GM12878 (cell line): Measurements from ENCODE around the gene CINP. TPM values are rescaled to one million over a fixed set of nuclear protein-coding genes. Genes with fewer than 3 reads are reported as not detected.

Experiments
- ATAC-seq: fragments of 200-7000 bp; cut with Tn5 transposase; 3 replicates; pipeline ENCODE4 v1.9.1; 2020; ENCODE audit warnings: mild to moderate bottlenecking, moderate library complexity
- BruUV-seq: library from RNA; stranded (reverse); fragments of 400-500 nt; replicated peaks from 2 replicates; lab custom pipeline; 2021; lab: Mats Ljungman, UMichigan
- CTCF ChIA-PET: fragments of 300-600 bp; sonication (Branson Sonifier 250); formaldehyde crosslinking; extraction: SDS; loops from one replicate; lab custom pipeline; 2021; ENCODE audit warnings: inconsistent platforms; lab: Yijun Ruan, JAX
- POLR2A ChIA-PET: fragments of 350-600 bp; formaldehyde crosslinking; extraction: SDS; loops from one replicate; lab custom pipeline; 2021; ENCODE audit warnings: inconsistent platforms; lab: Charles Lee
- RAD21 ChIA-PET: fragments of 300-600 bp; sonication (Branson Sonifier 250); formaldehyde crosslinking; loops from one replicate; lab custom pipeline; 2023; ENCODE audit warnings: antibody characterized with exemption; ENCODE audit not compliant: unreplicated experiment; lab: Charles Lee
- SMC1A ChIA-PET: fragments of 300-600 bp; sonication (Branson Sonifier 250); formaldehyde crosslinking; loops from one replicate; lab custom pipeline; 2023; ENCODE audit not compliant: unreplicated experiment, uncharacterized antibody; lab: Charles Lee
- DNase-seq: peaks from one replicate; pipeline ENCODE4 v3.0.0-alpha.2; 2011; ENCODE audit warnings: low read depth, low spot score
- FAIRE-seq: peaks from 3 replicates; lab custom pipeline; 2011; peaks lifted over from hg19 to GRCh38; lab: Jason Lieb, UNC
- H2AFZ ChIP-seq: 2 replicates; pipeline ENCODE4 v1.6.0; 2011; ENCODE audit warnings: low read depth, low read length, control low read depth; ENCODE audit not compliant: control insufficient read depth
- H3K27ac ChIP-seq: 2 replicates; pipeline ENCODE4 v1.5.1; 2011; ENCODE audit warnings: control low read depth; ENCODE audit not compliant: control insufficient read depth, insufficient read depth
- H3K27me3 ChIP-seq, 2 experiments: replicated peaks in 1 of 2; 2 replicates each; pipeline versions ENCODE4 v1.6.0 to v1.6.1; 2011; ENCODE audit warnings: low read length in 1 of 2; ENCODE audit not compliant: control insufficient read depth in 2 of 2, insufficient read depth in 2 of 2
- H3K36me3 ChIP-seq, 2 experiments: 2 replicates each; pipeline ENCODE4 v1.5.1; 2011; ENCODE audit warnings: low read length in 1 of 2; ENCODE audit not compliant: control insufficient read depth in 2 of 2, insufficient read depth in 2 of 2
- H3K4me1 ChIP-seq: 2 replicates; pipeline ENCODE4 v1.6.1; 2011; ENCODE audit warnings: mild to moderate bottlenecking, low read length, moderate library complexity, mixed read lengths; ENCODE audit not compliant: control insufficient read depth, insufficient read depth
- H3K4me2 ChIP-seq: 2 replicates; pipeline ENCODE4 v1.6.0; 2011; ENCODE audit warnings: control low read depth; ENCODE audit not compliant: control insufficient read depth, insufficient read depth
- H3K4me3 ChIP-seq: fragments of 200-600 bp; sonication (generic); 2 replicates; pipeline ENCODE4 v1.5.1; 2016
- H3K79me2 ChIP-seq: 2 replicates; pipeline ENCODE4 v1.6.0; 2011; ENCODE audit warnings: low read length; ENCODE audit not compliant: control insufficient read depth, insufficient read depth
- H3K9ac ChIP-seq: 2 replicates; pipeline ENCODE4 v1.8.0; 2011; ENCODE audit warnings: low read length, control low read depth, mixed read lengths; ENCODE audit not compliant: control insufficient read depth, insufficient read depth
- H3K9me3 ChIP-seq: replicated peaks from 3 replicates; pipeline ENCODE4 v1.5.1; 2011; ENCODE audit warnings: mild to moderate bottlenecking, low read length; ENCODE audit not compliant: control insufficient read depth, insufficient read depth
- H4K20me1 ChIP-seq: 2 replicates; pipeline ENCODE4 v1.6.0; 2011; ENCODE audit not compliant: control insufficient read depth, insufficient read depth
- CHD2 ChIP-seq: IDR thresholded peaks from 2 replicates; pipeline ENCODE4 v1.6.1; 2011; ENCODE audit warnings: low read depth, low read length, improper control_type of control experiment, borderline replicate concordance
- MYC ChIP-seq: IDR thresholded peaks from 2 replicates; pipeline ENCODE4 v1.6.1; 2011; ENCODE audit warnings: mild to moderate bottlenecking, low read length, moderate library complexity, inconsistent platforms; ENCODE audit not compliant: insufficient read depth, insufficient replicate concordance, insufficient read length, severe bottlenecking
- NR2F1 ChIP-seq: fragments of 450-650 bp; conservative IDR thresholded peaks from 2 replicates; pipeline ENCODE4 v1.6.1; 2017; ENCODE audit warnings: mild to moderate bottlenecking
- POU2F2 ChIP-seq: IDR thresholded peaks from 3 replicates; pipeline ENCODE4 v1.6.1; 2011; ENCODE audit warnings: low read depth, mild to moderate bottlenecking, low read length, borderline replicate concordance
- RCOR1 ChIP-seq: conservative IDR thresholded peaks from 2 replicates; pipeline ENCODE4 v1.6.1; 2012; ENCODE audit warnings: low read depth, low read length, improper control_type of control experiment
- RFX5 ChIP-seq: IDR thresholded peaks from 2 replicates; pipeline ENCODE4 v1.6.1; 2011; ENCODE audit warnings: low read depth, low read length, improper control_type of control experiment
- TAF1 ChIP-seq: IDR thresholded peaks from 2 replicates; pipeline ENCODE4 v1.6.1; 2011; ENCODE audit warnings: mild to moderate bottlenecking, low read depth, low read length, borderline replicate concordance
- YBX1 ChIP-seq: fragments of 450-650 bp; IDR thresholded peaks from 2 replicates; pipeline ENCODE4 v1.6.1; 2016; ENCODE audit warnings: antibody characterized with exemption
- WGBS: methylation state at CpG from one replicate; pipeline ENCODE4 v1.1.6; 2016; ENCODE audit warnings: low lambda C conversion rate; ENCODE audit not compliant: insufficient replicate concordance, insufficient coverage; ENCODE audit errors: missing lambda C conversion rate; 5-methylcytosine and 5-hydroxymethylcytosine counted together
- in situ Hi-C: fragments of 300-500 bp; cut with MboI; formaldehyde crosslinking; loops from 9 replicates; pipeline ENCODE4 v1.14.3; 2018; ENCODE audit warnings: mixed read lengths
- intact Hi-C: fragments of 100-400 bp; cut with micrococcal nuclease; formaldehyde crosslinking; loops from one replicate; pipeline ENCODE4 v1.14.2; 2022; ENCODE audit not compliant: unreplicated experiment
- polyA plus RNA-seq, 11 experiments: library from polyadenylated mRNA; depleted of rRNA in 4 of 11; unstranded in 6 of 11; stranded (reverse) in 5 of 11; fragments of >200 nt; fragmentation: Nextera tagmentation in 4 of 11; fragmentation: Illumina TruSeq in 1 of 11; extraction: Ambion mirVana in 4 of 11; extraction: Trizol in 1 of 11; gene quantifications; 1 replicate in 1 of 11; 2 replicates in 10 of 11; pipeline versions ENCODE4 v1.2.1 to v1.2.3, GENCODE V29; 2011 to 2016; ENCODE audit warnings: inconsistent platforms in 2 of 11, missing spikeins in 2 of 11, low read depth in 1 of 11
- total RNA-seq, 4 experiments: library from RNA; depleted of rRNA in 3 of 4; stranded (reverse); fragments of >200 nt in 3 of 4; fragmentation: Illumina TruSeq in 1 of 4; extraction: Trizol in 1 of 4; gene quantifications; 2 replicates each; pipeline versions ENCODE4 v1.2.1 to v1.2.3, GENCODE V29; 2013 to 2021
- TF ChIP-seq, protein P1 (sequence below): fragments of 150-350 bp; IDR thresholded peaks from 2 replicates; pipeline ENCODE4 v1.6.1; 2016; ENCODE audit warnings: low read depth, low read length
- TF ChIP-seq, protein P2 (sequence below): IDR thresholded peaks from 2 replicates; pipeline ENCODE4 v1.6.1; 2012; ENCODE audit warnings: low read depth, low read length, improper control_type of control experiment
- TF ChIP-seq, protein P3 (sequence below): fragments of 450-650 bp; IDR thresholded peaks from 2 replicates; pipeline ENCODE4 v1.6.1; 2017; ENCODE audit warnings: low read depth, mild to moderate bottlenecking, moderate library complexity

CINP gene
- total and polyA plus RNA-seq, 10 of the 15 experiments (the other 5 are each of a cell fraction or from before 2014, with no cell fraction given): 45.4 to 73.3 (median 52.9) TPM

DNA sequence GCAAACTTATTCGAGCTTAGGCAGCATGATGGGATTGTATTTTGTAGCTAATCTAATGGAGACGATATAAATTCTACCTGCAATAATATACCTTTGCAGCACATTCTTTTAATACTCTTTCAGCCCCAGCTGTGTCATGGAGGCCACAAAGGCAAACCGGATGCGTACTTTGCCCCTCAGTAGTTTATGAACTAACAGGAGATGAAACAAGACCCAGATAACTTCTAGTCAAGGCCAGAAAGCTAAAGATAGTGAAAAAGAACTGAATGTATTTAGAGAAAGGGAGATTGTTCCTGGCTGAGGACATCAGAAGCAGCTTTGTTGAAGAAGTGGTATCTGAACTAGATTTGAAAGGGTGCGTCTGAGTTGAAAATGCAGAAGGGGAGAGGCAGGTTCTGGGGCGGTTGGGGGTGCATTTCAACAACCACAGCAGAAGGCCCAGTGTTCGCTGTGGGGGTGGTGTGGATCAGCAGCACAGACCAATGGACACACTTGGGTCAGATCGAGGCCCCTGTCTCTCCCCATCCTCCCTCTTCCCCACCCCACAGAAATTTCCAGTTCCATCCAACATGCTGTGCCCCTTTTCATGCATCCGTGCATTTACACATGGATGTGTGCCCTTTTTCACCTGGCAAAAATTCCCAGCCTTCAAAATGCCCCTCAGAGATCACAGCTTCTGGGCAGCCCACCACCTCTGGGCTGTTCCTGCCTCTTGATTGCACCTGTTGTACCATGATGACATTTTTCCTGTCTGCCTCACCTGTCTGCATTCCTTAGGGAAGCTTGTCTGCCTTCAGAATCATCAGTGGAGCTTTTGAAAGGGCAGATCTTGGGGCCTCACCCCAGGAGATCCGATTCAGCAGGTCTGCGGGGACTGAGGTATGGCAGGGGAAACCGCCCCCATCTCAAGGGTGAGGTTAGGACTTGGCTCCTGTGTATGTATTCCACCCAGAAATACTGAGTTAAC lies 41.0 kb downstream of the CINP start:
- H3K9ac ChIP-seq: no peak overlapping the region
- no peak overlapping the region for H3K27ac ChIP-seq
- intact Hi-C loops: no loop called here
- H3K36me3 ChIP-seq: peaks cover 0 to 3% of the 10 kb centered on the region in 2 experiments; a peak in 1 of 4 replicates
- ChIA-PET RAD21 (interaction anchor here (0.6 to 0.7 kb wide), 2 partner anchors 194 to 333 kb away, joined by 3 read pairs; no protein-coding TSS in a partner anchor), CTCF (interaction anchor here (0.5 to 0.8 kb wide), 4 partner anchors 14 to 350 kb away, joined by 3 to 4 read pairs (median 3); no protein-coding TSS in a partner anchor), SMC1A (interaction anchor here (0.8 to 1.6 kb wide), 4 partner anchors 17 to 355 kb away, joined by 3 read pairs; partner anchors contain the start of gene MOK), POLR2A (no interaction called here)
- FAIRE-seq: no peak
- no peaks in the 10 kb centered on the region for H3K9me3 ChIP-seq
- DNase-seq: no peak
- TF ChIP-seq NR2F1 (no peak), CHD2 (no peak), TAF1 (no peak), RFX5 (no peak), MYC (no peak), YBX1 (no peak), RCOR1 (no peak), POU2F2 (no peak)
- TF ChIP-seq, protein P1, sequence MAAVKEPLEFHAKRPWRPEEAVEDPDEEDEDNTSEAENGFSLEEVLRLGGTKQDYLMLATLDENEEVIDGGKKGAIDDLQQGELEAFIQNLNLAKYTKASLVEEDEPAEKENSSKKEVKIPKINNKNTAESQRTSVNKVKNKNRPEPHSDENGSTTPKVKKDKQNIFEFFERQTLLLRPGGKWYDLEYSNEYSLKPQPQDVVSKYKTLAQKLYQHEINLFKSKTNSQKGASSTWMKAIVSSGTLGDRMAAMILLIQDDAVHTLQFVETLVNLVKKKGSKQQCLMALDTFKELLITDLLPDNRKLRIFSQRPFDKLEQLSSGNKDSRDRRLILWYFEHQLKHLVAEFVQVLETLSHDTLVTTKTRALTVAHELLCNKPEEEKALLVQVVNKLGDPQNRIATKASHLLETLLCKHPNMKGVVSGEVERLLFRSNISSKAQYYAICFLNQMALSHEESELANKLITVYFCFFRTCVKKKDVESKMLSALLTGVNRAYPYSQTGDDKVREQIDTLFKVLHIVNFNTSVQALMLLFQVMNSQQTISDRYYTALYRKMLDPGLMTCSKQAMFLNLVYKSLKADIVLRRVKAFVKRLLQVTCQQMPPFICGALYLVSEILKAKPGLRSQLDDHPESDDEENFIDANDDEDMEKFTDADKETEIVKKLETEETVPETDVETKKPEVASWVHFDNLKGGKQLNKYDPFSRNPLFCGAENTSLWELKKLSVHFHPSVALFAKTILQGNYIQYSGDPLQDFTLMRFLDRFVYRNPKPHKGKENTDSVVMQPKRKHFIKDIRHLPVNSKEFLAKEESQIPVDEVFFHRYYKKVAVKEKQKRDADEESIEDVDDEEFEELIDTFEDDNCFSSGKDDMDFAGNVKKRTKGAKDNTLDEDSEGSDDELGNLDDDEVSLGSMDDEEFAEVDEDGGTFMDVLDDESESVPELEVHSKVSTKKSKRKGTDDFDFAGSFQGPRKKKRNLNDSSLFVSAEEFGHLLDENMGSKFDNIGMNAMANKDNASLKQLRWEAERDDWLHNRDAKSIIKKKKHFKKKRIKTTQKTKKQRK: no peak
- TF ChIP-seq, protein P2, sequence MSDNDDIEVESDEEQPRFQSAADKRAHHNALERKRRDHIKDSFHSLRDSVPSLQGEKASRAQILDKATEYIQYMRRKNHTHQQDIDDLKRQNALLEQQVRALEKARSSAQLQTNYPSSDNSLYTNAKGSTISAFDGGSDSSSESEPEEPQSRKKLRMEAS: no peak
- TF ChIP-seq, protein P3, sequence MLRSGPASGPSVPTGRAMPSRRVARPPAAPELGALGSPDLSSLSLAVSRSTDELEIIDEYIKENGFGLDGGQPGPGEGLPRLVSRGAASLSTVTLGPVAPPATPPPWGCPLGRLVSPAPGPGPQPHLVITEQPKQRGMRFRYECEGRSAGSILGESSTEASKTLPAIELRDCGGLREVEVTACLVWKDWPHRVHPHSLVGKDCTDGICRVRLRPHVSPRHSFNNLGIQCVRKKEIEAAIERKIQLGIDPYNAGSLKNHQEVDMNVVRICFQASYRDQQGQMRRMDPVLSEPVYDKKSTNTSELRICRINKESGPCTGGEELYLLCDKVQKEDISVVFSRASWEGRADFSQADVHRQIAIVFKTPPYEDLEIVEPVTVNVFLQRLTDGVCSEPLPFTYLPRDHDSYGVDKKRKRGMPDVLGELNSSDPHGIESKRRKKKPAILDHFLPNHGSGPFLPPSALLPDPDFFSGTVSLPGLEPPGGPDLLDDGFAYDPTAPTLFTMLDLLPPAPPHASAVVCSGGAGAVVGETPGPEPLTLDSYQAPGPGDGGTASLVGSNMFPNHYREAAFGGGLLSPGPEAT: no peak
- WGBS: 98% methylated on average over 12 of the region's 12 CpGs
- in situ Hi-C loops: loop anchor here (25.0 kb wide), 1 partner anchor 559 kb away; the partner anchor contains the start of gene PPP2R5C
- no peak overlapping the region for H2AFZ ChIP-seq
- no peak for ATAC-seq
- peak overlapping the region; percentile 30; the same call in 1 of the 2 replicates for H3K4me2 ChIP-seq
- H3K27me3 ChIP-seq: no peaks in the 10 kb centered on the region
- no peak overlapping the region for H3K4me3 ChIP-seq
- H3K79me2 ChIP-seq: peaks cover 14% of the 10 kb centered on the region
- no TSS peak for BruUV-seq
- peaks cover 18% of the 10 kb centered on the region for H3K4me1 ChIP-seq
- no peaks in the 10 kb centered on the region for H4K20me1 ChIP-seq
